Natural killer cell (primary cell): Measurements from ENCODE around the gene RRAGD. TPM values are rescaled to one million over a fixed set of nuclear protein-coding genes. Genes with fewer than 3 reads are reported as not detected.
A peak's percentile ranks its signal among the peaks of the same experiment; 100 is the strongest.

ENCODE experiments used
- ATAC-seq, 3 donors: fragments of 150-1000 bp in 2 of 3; fragments of 200-7000 bp in 1 of 3; cut with Tn5 transposase; 1 replicate in 1 of 3; 2 replicates in 2 of 3; pipeline ENCODE4 v1.10.0; 2021; ENCODE audit warnings: mild to moderate bottlenecking in 2 of 3, moderate library complexity in 2 of 3
- DNase-seq, 2 donors: peaks; one replicate each; pipeline versions ENCODE4 v3.0.0 to v3.0.0-alpha.2; 2013 to 2021; ENCODE audit warnings: mixed read lengths in 1 of 2
- H3K27ac ChIP-seq: one replicate; pipeline ENCODE4 v1.5.1; 2013; ENCODE audit warnings: mild to moderate bottlenecking, low read length
- H3K27me3 ChIP-seq: one replicate; pipeline ENCODE4 v1.6.1; 2013; ENCODE audit warnings: low read length; ENCODE audit not compliant: control insufficient read depth, insufficient read depth
- H3K36me3 ChIP-seq: one replicate; pipeline ENCODE4 v1.6.1; 2013; ENCODE audit warnings: low read length; ENCODE audit not compliant: control insufficient read depth, insufficient read depth
- H3K4me1 ChIP-seq: one replicate; pipeline ENCODE4 v1.6.1; 2013; ENCODE audit warnings: low read length; ENCODE audit not compliant: control insufficient read depth, insufficient read depth
- H3K4me3 ChIP-seq: one replicate; pipeline ENCODE4 v1.5.1; 2013; ENCODE audit warnings: low read length
- H3K9me3 ChIP-seq: one replicate; pipeline ENCODE4 v1.6.1; 2013; ENCODE audit warnings: low read length; ENCODE audit not compliant: control insufficient read depth, insufficient read depth
- H3K27ac Mint-ChIP-seq, 2 donors: one replicate each; pipeline ENCODE4 v1.8.0; 2022; ENCODE audit warnings: mild to moderate bottlenecking in 2 of 2, mixed read lengths in 2 of 2, moderate library complexity in 1 of 2
- H3K27me3 Mint-ChIP-seq, 2 donors: one replicate each; pipeline ENCODE4 v1.8.0; 2022; ENCODE audit warnings: low read depth in 2 of 2, mixed read lengths in 2 of 2
- H3K36me3 Mint-ChIP-seq: one replicate; pipeline ENCODE4 v1.8.0; 2022; ENCODE audit warnings: mixed read lengths
- H3K4me1 Mint-ChIP-seq, 2 donors: one replicate each; pipeline ENCODE4 v1.8.0; 2022; ENCODE audit warnings: mixed read lengths in 2 of 2
- H3K4me3 Mint-ChIP-seq: one replicate; pipeline ENCODE4 v1.8.0; 2022; ENCODE audit warnings: mild to moderate bottlenecking, moderate library complexity, mixed read lengths
- H3K9me3 Mint-ChIP-seq, 2 donors: one replicate each; pipeline ENCODE4 v1.8.0; 2022; ENCODE audit warnings: mixed read lengths in 2 of 2
- CTCF ChIP-seq: fragments of 200-600 bp; IDR thresholded peaks from one replicate; pipeline ENCODE4 v1.8.0; 2022; ENCODE audit warnings: antibody characterized with exemption
- WGBS: methylation state at CpG from one replicate; pipeline ENCODE4 v1.1.7; 2013; ENCODE audit warnings: missing lambda C conversion rate; ENCODE audit not compliant: insufficient coverage; 5-methylcytosine and 5-hydroxymethylcytosine counted together
- intact Hi-C: fragments of 100-400 bp; cut with micrococcal nuclease; formaldehyde crosslinking; loops from one replicate; pipeline ENCODE4 v1.14.2; 2022
- total RNA-seq, 4 donors: library from RNA; stranded (reverse); fragments of 120-200 nt in 1 of 4; gene quantifications; one replicate each; pipeline versions ENCODE4 v1.2.3 to v1.2.4, GENCODE V29; 2013 to 2022

The RRAGD gene
- total RNA-seq, 3 donors from 2014 or later (not counting 1 experiment from before 2014, with no cell fraction given), result 0.43 to 4.4 (median 1.8) TPM

GRCh38 chr6:89356642-89357170, 55.4 kb downstream of the RRAGD start:
- H3K4me3 ChIP-seq, result peak overlapping the region; percentile 29
- intact Hi-C loops, result no loop called here

GRCh38 chr6:89355511-89356194, 56.4 kb downstream of the RRAGD start:
- TF ChIP-seq CTCF, result no peak
- no peaks in the 10 kb centered on the region for H3K27me3 ChIP-seq
- H3K27ac ChIP-seq, result no peak overlapping the region
- Mint-ChIP-seq H3K4me1 (peaks cover 31 to 40% of the 10 kb centered on the region in 2 donors), H3K27me3 (no peaks in the 10 kb centered on the region), H3K36me3 (no peaks in the 10 kb centered on the region), H3K9me3 (no peaks in the 10 kb centered on the region), H3K4me3 (no peak overlapping the region), H3K27ac (no peak overlapping the region)
- no peaks in the 10 kb centered on the region for H3K9me3 ChIP-seq
- H3K36me3 ChIP-seq, result no peaks in the 10 kb centered on the region
- 90% methylated on average over 2 of the region's 2 CpGs for WGBS
- intact Hi-C loops, result no loop called here
- no peak for ATAC-seq
- DNase-seq, result no peak
- no peak overlapping the region for H3K4me3 ChIP-seq
- peaks cover 16% of the 10 kb centered on the region for H3K4me1 ChIP-seq

More at GRCh38 chr6:89356642-89357170, 55.4 kb downstream of the RRAGD start:
- Histone ChIP-seq H3K27ac (peak overlapping the region; percentile 83), H3K9me3 (no peaks in the 10 kb centered on the region), H3K27me3 (no peaks in the 10 kb centered on the region), H3K4me1 (peaks cover 8% of the 10 kb centered on the region), H3K36me3 (no peaks in the 10 kb centered on the region)
- no peak for DNase-seq
- Mint-ChIP-seq H3K4me3 (peak overlapping the region; percentile 84), H3K27me3 (no peaks in the 10 kb centered on the region), H3K36me3 (no peaks in the 10 kb centered on the region), H3K9me3 (no peaks in the 10 kb centered on the region), H3K4me1 (peaks cover 23 to 30% of the 10 kb centered on the region in 2 donors), H3K27ac (peak overlapping the region in 1 of 2 donors; percentile 89)
- no CpG with 5 or more reads among the region's 1 CpG for WGBS
- TF ChIP-seq CTCF, result no peak
- ATAC-seq, result no peak

- intact Hi-C loops, result loop anchor here (2.0 kb wide), 2 partner anchors 21 to 273 kb away; partner anchors contain the start of gene PNRC1
- no peak overlapping the region for H3K4me3 ChIP-seq
- H3K4me3 Mint-ChIP-seq, result peak overlapping the region; percentile 100
- peak overlapping the region; percentile 92 for H3K27ac ChIP-seq
- peaks cover 18% of the 10 kb centered on the region for H3K4me1 ChIP-seq
- no peaks in the 10 kb centered on the region for H3K27me3 ChIP-seq
- 61% methylated on average over 2 of the region's 2 CpGs for WGBS
- TF ChIP-seq CTCF, result no peak
- no peaks in the 10 kb centered on the region for H3K27me3 Mint-ChIP-seq
- no peak for ATAC-seq
- H3K9me3 ChIP-seq, result no peaks in the 10 kb centered on the region
- H3K4me1 Mint-ChIP-seq, result peaks cover 46 to 53% of the 10 kb centered on the region in 2 donors
- no peaks in the 10 kb centered on the region for H3K36me3 Mint-ChIP-seq
- peak overlapping the region; percentile 96 for H3K27ac Mint-ChIP-seq
- no peaks in the 10 kb centered on the region for H3K36me3 ChIP-seq
- no peaks in the 10 kb centered on the region for H3K9me3 Mint-ChIP-seq
- no peak for DNase-seq
Observed at GRCh38 chr6:89353702-89354392, 58.2 kb downstream of the RRAGD start.
